ENCODE results near the gene ETS1. TPM values are rescaled to one million over a fixed set of nuclear protein-coding genes. Genes with fewer than 3 reads are reported as not detected.

The ETS1 gene
- total RNA-seq, 4 donors from 2014 or later = 23.6 to 56.7 (median 29.2) TPM

- no peak overlapping the region for H3K4me3 ChIP-seq
- H3K27ac ChIP-seq = no peak overlapping the region
- no peaks in the 10 kb centered on the region for H3K36me3 ChIP-seq
- H3K27me3 ChIP-seq = no peaks in the 10 kb centered on the region
- no peaks in the 10 kb centered on the region for H3K9me3 ChIP-seq
- H3K4me1 ChIP-seq = peaks cover 0 to 50% (median 20%) of the 10 kb centered on the region in 4 donors
- in situ Hi-C loops (cut with MboI; ENCODE audit: low pct_ligation_motif_present in 1 of 4, low pct_unique_long_range_greater_than_20kb in 1 of 4, low sequenced_read_pairs in 3 of 4) (no loop called here), intact Hi-C loops (cut with DNase I; ENCODE audit: low total_unique reads) (no loop called here)
- TF ChIP-seq POLR2AphosphoS5 (IDR thresholded peaks at IDR 0.05) (no peak), CTCF (IDR thresholded peaks at IDR 0.05) (no peak)
- 33 to 59% methylated on average over 2 of the region's 2 CpGs for WGBS, 2 donors (ENCODE audit: low coverage in 1 of 2)
- no peak for DNase-seq
Observed at GRCh38 chr11:128409476-128409875, 177.9 kb downstream of the ETS1 start.

Small RNA genes lying within 50 kb of the gene (small RNA-seq; reads per million reads assigned to genes)
- gene MIR6090 = 0 to 0.14 (median 0) reads per million in 4 donors

Other genes starting within 250 kb of the ETS1 start
- gene FLI1, start 106.5 kb upstream of the ETS1 start, total RNA-seq = 10 to 100 TPM in 1 of 4 donors, 1 to 10 TPM in 3; 7.5 to 19.1 (median 8.4) TPM

Measured in transverse colon (tissue), 4 donors.